ENCODE measurements around the gene LRRC45.

Gene LRRC45

DNA sequence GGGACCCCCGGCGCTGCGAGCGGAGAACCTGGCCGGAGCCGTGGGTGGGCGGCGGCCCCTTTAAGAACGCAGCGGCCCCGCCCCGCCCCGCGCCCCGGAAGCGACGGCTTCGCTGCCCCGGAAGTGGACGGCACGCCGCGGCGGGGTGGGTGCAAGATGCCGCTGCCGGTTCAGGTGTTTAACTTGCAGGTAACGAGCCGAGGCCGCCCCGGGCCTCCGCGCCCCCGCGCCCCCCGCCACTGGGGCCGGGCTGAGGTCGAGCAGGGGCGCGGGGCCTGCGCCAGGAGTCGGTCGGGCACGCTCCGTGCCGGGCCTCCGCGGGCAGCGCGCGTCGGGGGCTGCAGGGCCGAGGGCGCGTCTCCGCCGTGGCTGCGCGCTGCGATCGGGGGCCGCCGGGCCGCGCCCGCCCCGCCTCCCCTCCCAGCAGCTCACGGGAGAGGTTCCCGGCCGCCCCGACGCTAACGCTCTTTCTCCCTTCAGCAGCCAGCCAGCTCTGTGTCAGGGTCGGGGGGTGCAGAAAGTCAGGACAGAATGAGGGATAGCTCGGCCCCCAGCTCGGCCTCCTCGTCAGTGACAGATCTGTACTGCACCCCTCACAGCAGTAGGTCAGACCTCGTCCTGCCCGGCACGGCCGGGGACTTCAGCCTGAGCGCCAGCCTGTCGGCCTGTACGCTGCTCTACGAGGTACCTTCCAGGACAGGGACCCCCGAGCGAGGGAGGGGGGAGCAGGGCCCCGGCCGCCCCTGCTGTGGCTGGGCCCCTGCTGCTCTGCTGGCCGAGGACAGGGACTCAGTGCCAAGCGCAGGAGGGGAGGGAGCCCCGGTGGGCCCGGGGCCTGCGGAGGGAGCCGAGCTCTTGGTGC lies 28.9 kb downstream of the LRRC45 start, which contains the start of the genes GPS1 and RFNG:
TSS of gene GPS1 (plus strand) at position 123 of the 862 bp plus-strand sequence. CDS start at position 157, 34 bp downstream.
TSS of gene RFNG (minus strand) at position 36 of the 862 bp plus-strand sequence. CDS start 45 bp downstream, outside the sequence.
- peak; percentile 64 for DNase-seq (ENCODE audit: low spot score)

- no peak for DNase-seq (ENCODE audit: low spot score)
Observed at GRCh38 chr17:82052638-82053059, 29.5 kb downstream of the LRRC45 start.

DNA sequence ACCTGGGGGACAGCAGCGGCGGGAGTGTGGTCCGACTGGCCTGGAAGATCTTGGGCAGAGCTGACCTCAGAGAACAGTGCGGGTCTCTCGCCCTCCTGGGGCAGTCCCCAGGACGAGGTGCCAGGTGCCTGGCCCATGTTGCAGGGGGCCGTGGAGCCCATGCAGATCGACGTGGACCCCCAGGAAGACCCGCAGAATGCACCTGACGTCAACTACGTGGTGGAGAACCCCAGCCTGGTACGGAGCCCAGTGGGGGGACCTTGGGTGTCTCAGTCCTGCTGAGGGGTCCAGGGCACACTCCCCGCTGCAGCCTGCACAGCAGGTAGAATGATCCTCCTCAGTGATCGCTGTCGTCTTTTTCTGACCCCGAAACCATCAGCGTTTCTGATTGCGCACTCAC lies 30.0 kb downstream of the LRRC45 start:
- no peak for DNase-seq (ENCODE audit: low spot score)

DNA sequence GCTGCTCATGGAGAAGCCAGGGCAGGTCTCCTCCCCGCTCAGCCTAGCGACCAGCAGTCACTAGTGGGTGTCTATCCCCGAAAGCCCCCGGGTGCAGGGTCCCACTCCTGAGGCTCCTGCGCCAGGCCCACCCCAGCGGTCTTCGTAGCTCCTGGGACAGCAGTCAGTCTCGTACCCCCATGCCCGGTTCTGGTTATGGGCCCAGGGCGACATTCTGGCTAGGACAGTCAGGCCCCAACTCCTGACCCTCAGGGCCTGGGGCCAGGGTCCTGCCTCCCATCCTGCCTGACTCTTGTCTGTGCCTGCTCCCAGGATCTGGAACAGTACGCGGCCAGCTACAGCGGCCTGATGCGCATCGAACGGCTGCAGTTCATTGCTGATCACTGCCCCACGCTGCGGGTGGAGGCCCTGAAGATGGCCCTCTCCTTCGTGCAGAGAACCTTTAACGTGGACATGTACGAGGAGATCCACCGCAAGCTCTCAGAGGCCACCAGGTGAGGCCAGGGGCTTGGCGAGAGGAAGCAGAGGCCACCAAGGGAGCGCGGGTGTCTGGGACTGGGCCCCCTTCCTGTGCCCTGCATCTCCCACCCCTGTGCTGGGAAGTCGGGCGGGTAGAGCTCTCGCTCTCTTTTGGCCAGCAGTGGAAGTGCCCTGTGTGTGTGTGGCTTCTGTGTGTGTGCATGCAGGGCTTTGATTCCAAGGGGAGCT lies 30.6 kb downstream of the LRRC45 start:
- no peak for DNase-seq (ENCODE audit: low spot score)

DNA sequence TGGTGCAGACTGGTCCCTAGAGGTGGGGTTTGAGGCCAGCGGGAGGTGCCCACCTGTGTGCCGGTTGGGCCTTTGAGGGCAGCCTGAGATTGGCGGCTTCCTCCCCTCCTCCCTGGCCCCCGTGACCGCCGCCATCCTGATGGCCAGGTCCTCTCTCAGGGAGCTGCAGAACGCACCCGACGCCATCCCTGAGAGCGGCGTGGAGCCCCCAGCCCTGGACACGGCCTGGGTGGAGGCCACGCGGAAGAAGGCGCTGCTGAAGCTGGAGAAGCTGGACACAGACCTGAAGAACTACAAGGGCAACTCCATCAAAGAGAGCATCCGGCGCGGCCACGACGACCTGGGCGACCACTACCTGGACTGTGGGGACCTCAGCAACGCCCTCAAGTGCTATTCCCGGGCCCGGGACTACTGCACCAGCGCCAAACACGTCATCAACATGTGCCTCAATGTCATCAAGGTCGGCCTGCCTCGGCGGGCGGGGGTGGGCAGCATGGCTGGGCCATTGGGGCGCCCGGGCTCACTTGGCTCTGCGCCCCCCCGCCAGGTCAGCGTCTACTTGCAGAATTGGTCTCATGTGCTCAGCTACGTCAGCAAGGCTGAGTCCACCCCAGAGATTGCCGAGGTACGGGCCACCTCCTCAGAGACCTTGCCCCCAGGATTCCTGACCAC lies 31.4 kb downstream of the LRRC45 start:
- DNase-seq (ENCODE audit: low spot score), result no peak

DNA sequence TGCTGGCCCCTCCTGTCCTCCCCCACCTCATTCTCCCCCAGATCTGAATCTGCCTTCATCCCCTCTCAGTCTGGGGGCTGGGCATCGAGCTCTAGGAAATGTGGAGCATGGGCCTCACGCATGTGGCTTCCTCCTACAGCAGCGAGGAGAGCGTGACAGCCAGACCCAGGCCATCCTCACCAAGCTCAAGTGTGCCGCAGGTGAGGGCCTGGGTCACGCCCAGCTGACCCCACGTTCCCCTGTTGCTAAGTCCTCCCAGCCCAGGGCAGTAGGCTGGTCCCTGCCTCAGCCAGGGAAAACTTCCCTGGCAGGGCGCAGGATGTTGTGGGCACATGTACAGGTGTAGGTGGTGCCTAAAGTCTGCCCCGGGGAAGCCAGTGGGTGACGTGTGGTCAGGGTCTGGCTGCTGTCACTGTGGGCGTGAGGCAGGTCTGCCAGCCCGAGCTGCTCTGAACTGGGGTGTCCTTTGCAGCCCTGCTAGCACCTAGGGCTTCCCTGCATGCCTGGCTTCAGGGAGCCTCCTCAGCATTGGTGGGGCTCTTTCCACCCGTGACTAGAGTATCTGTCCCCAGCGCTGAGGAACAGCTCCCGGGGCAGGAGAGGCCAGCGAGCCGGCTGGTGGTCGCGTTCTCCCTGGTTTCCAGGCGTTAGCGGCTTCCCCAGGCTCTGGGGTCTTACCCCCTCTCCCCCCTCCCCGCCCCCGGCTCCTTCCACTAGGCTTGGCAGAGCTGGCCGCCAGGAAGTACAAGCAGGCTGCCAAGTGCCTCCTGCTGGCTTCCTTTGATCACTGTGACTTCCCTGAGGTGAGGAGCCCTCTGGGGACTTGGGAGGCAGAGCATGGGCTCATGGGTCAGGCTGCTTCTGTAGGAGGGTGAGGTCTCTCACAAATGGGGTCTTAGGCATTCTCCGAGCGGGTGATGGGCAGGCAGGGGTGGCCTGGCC lies 32.2 kb downstream of the LRRC45 start:
- no peak for DNase-seq (ENCODE audit: low spot score)

DNA sequence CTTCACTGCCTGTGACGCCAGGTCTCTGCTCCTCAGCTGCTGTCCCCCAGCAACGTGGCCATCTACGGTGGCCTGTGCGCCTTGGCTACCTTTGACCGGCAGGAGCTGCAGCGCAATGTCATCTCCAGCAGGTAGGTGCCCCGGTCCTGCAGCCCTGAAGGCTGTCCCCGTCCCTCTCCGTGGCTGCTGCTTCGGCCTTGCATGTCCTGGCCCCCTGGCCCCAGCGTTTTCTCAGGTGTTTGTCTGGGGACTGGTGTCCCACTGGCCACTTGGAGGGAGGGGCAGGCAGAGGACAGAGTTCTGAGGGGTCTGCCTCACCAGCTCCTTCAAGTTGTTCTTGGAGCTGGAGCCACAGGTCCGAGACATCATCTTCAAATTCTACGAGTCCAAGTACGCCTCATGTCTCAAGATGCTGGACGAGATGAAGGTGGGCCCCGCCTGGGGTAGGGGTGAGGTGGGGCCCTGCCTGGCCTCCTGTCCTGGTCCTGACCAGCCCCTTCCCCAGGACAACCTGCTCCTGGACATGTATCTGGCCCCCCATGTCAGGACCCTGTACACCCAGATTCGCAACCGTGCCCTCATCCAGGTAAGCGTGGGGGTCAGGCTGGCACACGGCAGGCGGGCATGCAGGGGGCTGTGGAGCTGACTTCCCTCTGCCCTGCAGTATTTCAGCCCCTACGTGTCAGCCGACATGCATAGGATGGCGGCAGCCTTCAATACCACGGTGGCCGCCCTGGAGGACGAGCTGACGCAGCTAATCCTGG lies 33.0 kb downstream of the LRRC45 start:
- no peak for DNase-seq (ENCODE audit: low spot score)

DNA sequence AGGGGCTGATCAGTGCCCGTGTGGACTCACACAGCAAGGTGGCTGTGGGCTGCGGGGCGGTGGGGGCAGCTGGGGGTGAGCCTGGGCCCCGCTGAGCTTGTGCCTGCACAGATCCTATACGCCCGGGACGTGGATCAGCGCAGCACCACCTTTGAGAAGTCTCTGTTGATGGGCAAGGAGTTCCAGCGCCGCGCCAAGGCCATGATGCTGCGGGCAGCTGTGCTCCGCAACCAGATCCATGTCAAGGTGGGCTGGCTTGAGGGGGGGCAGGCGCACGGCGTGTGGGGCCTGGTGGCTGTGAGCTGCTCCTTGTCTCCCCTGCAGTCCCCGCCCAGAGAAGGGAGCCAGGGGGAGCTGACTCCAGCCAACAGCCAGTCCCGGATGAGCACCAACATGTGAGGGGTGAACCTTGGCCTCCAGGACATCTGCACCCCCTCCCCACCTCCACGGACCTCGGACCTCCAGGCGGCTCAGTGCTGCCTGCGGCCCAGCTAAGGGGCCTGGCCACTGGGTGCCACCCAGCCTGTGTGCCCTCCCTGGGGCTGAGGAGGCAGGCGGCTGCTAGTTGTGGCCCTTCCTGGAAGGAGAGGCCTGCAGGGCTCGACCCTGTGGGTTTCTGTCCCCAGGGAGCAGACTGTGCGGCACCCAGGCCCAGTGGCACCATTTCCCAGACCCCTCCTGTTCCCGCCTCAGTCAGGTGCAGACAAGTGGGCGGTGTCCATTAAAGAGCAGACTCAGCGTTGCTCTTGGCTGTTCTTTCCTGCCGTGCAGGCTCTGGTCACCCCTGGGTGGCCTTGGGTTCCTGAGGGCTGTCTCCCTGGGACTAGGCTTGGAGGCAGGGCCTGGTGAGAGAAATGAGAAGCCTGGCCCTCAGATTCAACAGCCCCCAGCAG lies 33.9 kb downstream of the LRRC45 start:
- DNase-seq (ENCODE audit: low spot score), result no peak

DNA sequence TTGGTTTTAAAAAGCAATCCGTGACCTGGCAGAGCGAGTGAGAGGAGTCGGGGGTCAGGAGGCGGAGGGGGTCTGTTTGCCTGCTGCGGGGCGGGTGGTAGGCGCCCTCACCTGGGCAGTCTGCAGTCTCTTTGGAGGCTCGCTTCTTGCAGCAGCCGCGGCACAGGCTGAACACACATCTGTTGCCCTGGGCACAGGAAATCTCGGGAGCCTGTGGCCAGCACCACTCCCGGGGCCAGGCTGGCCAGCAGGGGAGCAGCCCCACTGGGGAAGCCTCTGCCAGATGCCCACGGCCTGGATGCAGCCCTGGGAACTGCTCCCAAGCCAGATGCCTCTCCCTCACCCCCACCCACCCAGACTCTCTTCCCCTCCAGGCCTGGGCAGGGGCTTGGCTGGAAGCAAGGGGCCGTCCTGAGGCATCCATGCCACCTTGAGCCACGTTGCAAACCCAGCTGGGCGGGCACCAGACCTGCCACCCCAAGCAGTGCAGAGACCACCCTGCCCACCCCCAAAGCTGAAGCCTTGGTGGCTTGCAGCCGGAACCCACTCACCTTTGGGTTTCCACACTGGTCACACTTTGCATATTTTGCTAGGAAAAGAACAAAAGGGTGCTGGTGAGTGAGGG lies 35.2 kb downstream of the LRRC45 start:
- no peak for DNase-seq (ENCODE audit: low spot score)

DNA sequence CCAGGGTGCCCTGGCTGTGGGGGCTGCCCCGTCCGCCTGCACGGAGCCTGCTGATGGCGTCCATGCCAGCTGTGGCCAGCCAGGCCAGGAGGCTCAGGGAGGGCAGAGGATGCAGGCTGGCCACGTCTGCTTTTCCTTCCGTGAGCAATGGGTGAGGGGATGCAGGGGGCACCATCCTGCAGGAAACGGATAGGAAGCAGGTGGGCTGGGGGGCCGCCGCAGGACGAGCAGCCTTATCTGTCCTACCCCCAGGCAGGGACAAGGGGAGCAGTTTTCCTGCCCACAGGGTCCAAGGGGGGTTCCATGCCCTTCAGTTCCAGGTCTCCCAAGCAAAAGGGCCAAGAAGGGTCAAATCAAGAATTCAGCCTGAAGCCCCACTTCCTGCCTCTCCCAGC lies 35.7 kb downstream of the LRRC45 start:
- no peak for DNase-seq (ENCODE audit: low spot score)

- DNase-seq (ENCODE audit: low spot score), result no peak
Observed at GRCh38 chr17:82059272-82060000, 36.3 kb downstream of the LRRC45 start.

- DNase-seq (ENCODE audit: low spot score), result no peak
Observed at GRCh38 chr17:82060001-82060380, 36.9 kb downstream of the LRRC45 start.

DNA sequence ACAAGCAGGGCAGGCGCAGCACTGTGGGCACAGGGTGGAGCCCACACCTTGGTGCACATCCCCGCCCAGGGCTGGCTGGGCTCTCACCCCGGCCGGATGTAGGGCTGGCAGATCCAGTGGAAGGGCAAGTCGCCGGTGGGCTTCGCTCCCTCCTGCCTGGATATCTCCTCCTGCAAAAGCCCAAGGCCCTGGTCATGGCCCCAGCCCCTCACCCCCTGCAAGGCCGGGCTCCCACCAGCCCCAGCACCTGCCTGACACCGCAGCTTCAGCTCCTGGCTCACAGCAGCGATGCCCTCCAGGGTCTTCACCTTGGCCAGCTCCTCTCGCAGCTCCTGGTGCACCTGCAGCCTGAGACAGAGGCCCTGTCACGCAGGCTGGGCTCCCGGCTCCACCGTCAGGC lies 37.5 kb downstream of the LRRC45 start:
- DNase-seq (ENCODE audit: low spot score), result no peak

DNA sequence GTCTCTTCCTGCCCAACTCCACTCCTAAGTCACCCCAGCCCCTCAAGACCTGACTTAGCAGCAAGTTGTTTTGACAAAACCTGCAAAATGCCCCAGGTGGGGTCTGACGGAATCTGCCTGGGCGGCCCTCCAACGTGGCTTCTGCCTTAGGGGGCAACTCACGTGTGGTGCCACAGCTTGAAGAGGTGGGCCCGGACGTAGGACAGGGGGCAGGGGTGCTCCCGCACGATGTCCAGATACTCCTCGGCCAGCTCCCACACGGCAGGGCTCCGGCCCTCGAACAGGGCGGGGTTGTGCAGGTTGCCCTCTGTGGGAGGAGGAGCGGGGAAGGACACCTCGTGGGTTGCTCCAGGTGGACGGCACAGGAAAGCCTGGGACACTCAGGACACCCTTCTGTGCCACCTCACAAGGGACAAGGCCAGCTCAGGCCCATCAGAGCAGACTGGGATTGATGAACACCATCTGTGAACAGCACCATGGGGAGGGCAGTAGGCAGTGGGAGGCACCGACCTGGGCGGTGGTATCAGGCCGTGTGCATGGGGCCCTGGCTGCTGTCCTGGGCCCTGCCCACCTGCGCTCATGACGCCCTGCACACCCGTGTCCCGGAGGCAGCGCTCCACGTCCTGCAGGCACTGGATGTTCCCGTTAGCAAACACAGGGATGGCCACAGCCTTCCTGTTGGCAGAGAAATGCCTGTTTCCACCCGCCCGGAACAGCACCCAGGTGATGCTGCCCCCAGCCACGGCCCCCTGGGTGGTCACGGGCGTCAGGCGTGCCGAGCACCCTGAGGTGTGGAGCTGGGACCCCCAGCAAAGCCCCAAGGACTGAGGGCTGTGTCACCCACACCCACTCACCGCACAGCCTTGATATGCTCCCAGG lies 38.2 kb downstream of the LRRC45 start:
- DNase-seq (ENCODE audit: low spot score), result no peak

GRCh38 chr17:82062076-82062983 lies 39.2 kb downstream of the LRRC45 start:
- no peak for DNase-seq (ENCODE audit: low spot score)

DNA sequence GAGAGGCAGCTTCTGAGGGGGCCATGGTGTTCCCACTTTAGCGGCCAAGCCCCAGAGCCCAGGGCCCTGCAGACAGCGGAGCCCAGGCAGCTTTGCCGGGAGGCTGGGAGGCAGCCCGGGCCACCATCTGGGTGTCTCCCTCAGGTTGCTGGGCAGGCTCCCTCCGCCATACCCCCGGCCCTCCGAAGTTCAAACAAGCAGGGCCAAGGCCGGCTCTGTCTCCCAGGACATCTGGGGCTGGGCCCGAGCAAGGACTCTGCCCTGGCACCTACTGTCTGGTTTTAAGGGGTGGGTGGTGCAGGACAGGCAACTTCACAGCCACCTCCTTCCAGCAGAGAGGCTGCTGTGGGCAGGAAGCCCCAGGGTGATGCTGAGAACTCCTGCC lies 39.9 kb downstream of the LRRC45 start:
- no peak for DNase-seq (ENCODE audit: low spot score)
